ENCODE measurements around the gene CFTR.

DNA sequence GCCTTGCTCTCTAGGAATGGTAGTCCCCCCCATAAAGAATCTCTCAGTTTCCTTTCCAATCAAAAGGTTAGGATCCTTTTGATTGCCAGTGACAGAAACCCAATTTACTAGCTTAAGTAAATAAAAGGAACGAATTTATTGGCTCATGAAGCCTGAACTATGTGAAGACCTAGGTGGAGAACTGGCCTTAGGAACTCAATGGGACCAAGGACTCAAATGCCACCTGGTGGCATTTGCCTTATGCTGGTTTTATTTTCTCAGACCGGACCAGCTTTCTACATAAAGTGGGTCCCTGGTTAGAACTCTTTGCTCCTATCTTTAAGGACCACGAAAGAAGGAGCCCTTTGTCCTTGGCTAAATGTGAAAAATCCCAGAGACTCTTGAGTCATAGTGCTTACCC, 25.4 kb downstream of the CFTR start:
- TF ChIP-seq, protein P1, sequence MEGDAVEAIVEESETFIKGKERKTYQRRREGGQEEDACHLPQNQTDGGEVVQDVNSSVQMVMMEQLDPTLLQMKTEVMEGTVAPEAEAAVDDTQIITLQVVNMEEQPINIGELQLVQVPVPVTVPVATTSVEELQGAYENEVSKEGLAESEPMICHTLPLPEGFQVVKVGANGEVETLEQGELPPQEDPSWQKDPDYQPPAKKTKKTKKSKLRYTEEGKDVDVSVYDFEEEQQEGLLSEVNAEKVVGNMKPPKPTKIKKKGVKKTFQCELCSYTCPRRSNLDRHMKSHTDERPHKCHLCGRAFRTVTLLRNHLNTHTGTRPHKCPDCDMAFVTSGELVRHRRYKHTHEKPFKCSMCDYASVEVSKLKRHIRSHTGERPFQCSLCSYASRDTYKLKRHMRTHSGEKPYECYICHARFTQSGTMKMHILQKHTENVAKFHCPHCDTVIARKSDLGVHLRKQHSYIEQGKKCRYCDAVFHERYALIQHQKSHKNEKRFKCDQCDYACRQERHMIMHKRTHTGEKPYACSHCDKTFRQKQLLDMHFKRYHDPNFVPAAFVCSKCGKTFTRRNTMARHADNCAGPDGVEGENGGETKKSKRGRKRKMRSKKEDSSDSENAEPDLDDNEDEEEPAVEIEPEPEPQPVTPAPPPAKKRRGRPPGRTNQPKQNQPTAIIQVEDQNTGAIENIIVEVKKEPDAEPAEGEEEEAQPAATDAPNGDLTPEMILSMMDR (IDR thresholded peaks at IDR 0.05), result no peak
- TF ChIP-seq POLR2A (IDR thresholded peaks at IDR 0.05) (no peak), EP300 (IDR thresholded peaks at IDR 0.05) (no peak), POLR2AphosphoS5 (IDR thresholded peaks at IDR 0.05) (no peak)
